Breast epithelium (tissue), 4 donors: ENCODE data around the gene HAND2. TPM values are rescaled to one million over a fixed set of nuclear protein-coding genes. Genes with fewer than 3 reads are reported as not detected.

Source experiments
- DNase-seq, 2 donors: peaks; one replicate each; pipeline ENCODE4 v3.0.0-alpha.2; 2019; ENCODE audit warnings: low spot score in 2 of 2
- H3K27ac ChIP-seq, 2 donors: fragments of 200-600 bp; sonication (generic) in 1 of 2; one replicate each; pipeline ENCODE4 v1.5.1; 2016 to 2019; ENCODE audit warnings: mild to moderate bottlenecking in 1 of 2
- H3K27me3 ChIP-seq, 2 donors: fragments of 200-600 bp; sonication (generic) in 1 of 2; one replicate each; pipeline versions ENCODE4 v1.5.1 to v1.6.0; 2017 to 2019; ENCODE audit warnings: control low read depth in 1 of 2, mild to moderate bottlenecking in 1 of 2
- H3K36me3 ChIP-seq: fragments of 200-600 bp; one replicate; pipeline ENCODE4 v1.5.1; 2019
- H3K4me1 ChIP-seq, 2 donors: fragments of 200-600 bp; sonication (generic); one replicate each; pipeline ENCODE4 v1.5.1; 2016 to 2019; ENCODE audit warnings: control low read depth in 1 of 2
- H3K4me3 ChIP-seq, 3 donors: fragments of 200-600 bp; sonication (generic); 1 replicate in 2 of 3; 2 replicates in 1 of 3; pipeline ENCODE4 v1.5.1; 2016 to 2019; ENCODE audit warnings: mild to moderate bottlenecking in 3 of 3, moderate library complexity in 2 of 3
- H3K9me3 ChIP-seq, 2 donors: fragments of 200-600 bp; sonication (generic) in 1 of 2; one replicate each; pipeline ENCODE4 v1.5.1; 2016 to 2019; ENCODE audit warnings: control low read depth in 1 of 2
- POLR2A ChIP-seq: fragments of 450-650 bp; IDR thresholded peaks from one replicate; pipeline ENCODE4 v1.6.1; 2016; ENCODE audit warnings: antibody characterized with exemption, mild to moderate bottlenecking, moderate library complexity
- POLR2AphosphoS5 ChIP-seq, 3 donors: sonication (generic); formaldehyde crosslinking; IDR thresholded peaks; one replicate each; pipeline ENCODE4 v1.6.1; 2017; ENCODE audit warnings: antibody characterized with exemption in 3 of 3
- intact Hi-C: fragments of 100-400 bp; cut with DNase I; formaldehyde crosslinking; loops from one replicate; pipeline ENCODE4 v1.15.1; 2023; ENCODE audit warnings: low total_unique reads
- total RNA-seq, 3 donors: library from RNA; depleted of rRNA; stranded (reverse); fragments of >200 nt; gene quantifications; one replicate each; pipeline ENCODE4 v1.1.0, GENCODE V29; 2016
- TF ChIP-seq, protein P1 (sequence below), 3 donors: fragments of 450-650 bp; IDR thresholded peaks; one replicate each; pipeline ENCODE4 v1.5.1; 2016 to 2017; ENCODE audit warnings: antibody characterized with exemption in 3 of 3, mild to moderate bottlenecking in 3 of 3, moderate library complexity in 3 of 3

Gene HAND2
- total RNA-seq, 3 donors from 2014 or later, result 10.5 to 29.6 (median 12.8) TPM

DNA sequence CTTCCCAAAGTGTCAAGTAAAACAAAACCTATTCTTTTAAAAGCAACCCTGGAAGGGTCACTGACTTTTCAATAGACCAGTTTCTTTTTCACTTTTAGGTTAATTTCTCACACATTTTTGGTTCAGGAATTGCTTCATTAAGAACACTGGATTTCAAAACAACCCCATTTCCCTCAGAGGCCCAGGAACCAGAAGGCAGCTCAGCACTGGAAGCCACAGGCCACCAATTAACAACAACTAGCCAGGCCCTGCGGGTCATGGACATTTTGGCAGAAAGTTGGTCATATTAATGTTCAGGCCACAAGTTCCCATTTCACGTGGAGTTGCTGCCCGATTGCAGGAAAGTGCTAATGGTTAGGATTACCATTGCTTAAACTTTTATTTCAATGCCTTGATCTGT lies 39.8 kb downstream of the HAND2 start:
- H3K4me3 ChIP-seq, result no peak overlapping the region
- H3K27me3 ChIP-seq, result no peaks in the 10 kb centered on the region
- H3K27ac ChIP-seq, result no peak overlapping the region
- H3K4me1 ChIP-seq, result peaks cover 0 to 5% of the 10 kb centered on the region in 2 donors
- no peak for DNase-seq
- no peaks in the 10 kb centered on the region for H3K9me3 ChIP-seq
- intact Hi-C loops, result no loop called here
- H3K36me3 ChIP-seq, result no peaks in the 10 kb centered on the region
- no peak for TF ChIP-seq POLR2AphosphoS5 (IDR thresholded peaks at IDR 0.05)
- TF ChIP-seq, protein P1, sequence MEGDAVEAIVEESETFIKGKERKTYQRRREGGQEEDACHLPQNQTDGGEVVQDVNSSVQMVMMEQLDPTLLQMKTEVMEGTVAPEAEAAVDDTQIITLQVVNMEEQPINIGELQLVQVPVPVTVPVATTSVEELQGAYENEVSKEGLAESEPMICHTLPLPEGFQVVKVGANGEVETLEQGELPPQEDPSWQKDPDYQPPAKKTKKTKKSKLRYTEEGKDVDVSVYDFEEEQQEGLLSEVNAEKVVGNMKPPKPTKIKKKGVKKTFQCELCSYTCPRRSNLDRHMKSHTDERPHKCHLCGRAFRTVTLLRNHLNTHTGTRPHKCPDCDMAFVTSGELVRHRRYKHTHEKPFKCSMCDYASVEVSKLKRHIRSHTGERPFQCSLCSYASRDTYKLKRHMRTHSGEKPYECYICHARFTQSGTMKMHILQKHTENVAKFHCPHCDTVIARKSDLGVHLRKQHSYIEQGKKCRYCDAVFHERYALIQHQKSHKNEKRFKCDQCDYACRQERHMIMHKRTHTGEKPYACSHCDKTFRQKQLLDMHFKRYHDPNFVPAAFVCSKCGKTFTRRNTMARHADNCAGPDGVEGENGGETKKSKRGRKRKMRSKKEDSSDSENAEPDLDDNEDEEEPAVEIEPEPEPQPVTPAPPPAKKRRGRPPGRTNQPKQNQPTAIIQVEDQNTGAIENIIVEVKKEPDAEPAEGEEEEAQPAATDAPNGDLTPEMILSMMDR (IDR thresholded peaks at IDR 0.05), result no peak

DNA sequence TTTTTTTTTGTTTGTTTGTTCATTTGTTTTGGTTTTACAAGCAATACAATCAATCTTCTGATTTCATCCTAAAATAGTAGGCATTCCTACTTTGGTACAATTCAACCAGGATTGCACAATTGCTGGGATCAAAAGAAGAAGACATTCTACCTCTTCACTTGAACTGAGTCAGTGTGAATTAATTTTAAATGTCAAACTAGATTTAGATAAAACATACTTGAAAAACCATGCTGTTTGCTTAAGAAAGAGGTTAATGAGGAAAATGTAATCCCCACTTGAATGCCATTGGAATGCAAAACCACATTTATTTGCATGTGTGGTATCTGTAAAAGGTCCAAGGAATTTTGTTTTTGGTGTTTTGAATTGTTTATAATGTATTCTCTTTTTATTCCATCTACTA lies 40.5 kb downstream of the HAND2 start:
- intact Hi-C loops, result no loop called here
- Histone ChIP-seq H3K4me1 (peaks cover 0 to 4% of the 10 kb centered on the region in 2 donors), H3K4me3 (no peak overlapping the region), H3K9me3 (no peaks in the 10 kb centered on the region), H3K27ac (no peak overlapping the region), H3K36me3 (no peaks in the 10 kb centered on the region), H3K27me3 (no peaks in the 10 kb centered on the region)
- DNase-seq, result no peak
- TF ChIP-seq POLR2A, result no peak
- no peak for TF ChIP-seq POLR2AphosphoS5 (IDR thresholded peaks at IDR 0.05)
- TF ChIP-seq, protein P1 (IDR thresholded peaks at IDR 0.05), result no peak

DNA sequence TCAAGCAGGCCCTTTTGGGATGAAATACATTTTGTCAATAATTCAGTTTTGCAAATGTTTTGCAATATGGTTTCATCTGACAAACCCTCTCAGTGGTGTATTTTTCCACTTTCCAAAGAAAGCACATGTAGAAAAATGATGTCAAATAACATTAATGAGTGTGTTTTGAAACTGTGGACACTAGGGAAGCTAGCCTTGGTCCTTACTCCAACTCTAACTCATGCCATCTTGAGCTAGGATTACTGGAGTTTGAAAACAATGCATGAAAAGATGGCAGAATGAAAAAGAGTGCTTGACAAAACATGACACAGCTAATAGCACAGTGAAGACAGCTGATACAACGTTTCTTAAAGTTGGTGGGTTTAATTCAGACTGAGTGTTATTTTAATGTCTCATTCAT lies 41.4 kb downstream of the HAND2 start:
- no peaks in the 10 kb centered on the region for H3K4me1 ChIP-seq
- peak overlapping the region in 1 of 2 donors; percentile 12 for H3K27ac ChIP-seq
- intact Hi-C loops, result no loop called here
- H3K27me3 ChIP-seq, result no peaks in the 10 kb centered on the region
- H3K36me3 ChIP-seq, result no peaks in the 10 kb centered on the region
- H3K4me3 ChIP-seq, result no peak overlapping the region
- no peak for DNase-seq
- no peaks in the 10 kb centered on the region for H3K9me3 ChIP-seq
- TF ChIP-seq, protein P1 (IDR thresholded peaks at IDR 0.05), result no peak
- TF ChIP-seq POLR2AphosphoS5 (IDR thresholded peaks at IDR 0.05) (no peak), POLR2A (no peak)

DNA sequence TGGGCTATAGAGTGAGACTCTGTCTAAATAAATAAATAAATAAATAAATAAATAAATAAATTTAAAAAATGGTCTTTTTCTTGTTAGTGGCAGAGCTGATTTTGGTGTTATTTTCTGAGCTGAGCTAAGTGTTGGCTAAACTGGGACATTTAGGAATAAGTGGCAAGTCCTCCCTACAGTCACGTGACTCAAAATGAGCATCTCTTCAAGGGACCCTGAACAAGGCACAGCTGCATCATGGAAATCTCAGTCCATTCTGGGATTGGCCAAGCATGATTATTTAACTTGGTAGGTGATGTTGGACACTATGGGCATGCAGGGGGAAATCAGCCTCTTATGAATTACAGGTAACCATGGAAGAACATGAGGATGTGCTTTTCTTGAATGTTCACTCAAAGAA lies 42.0 kb downstream of the HAND2 start:
- no peak overlapping the region for H3K4me3 ChIP-seq
- no peak for TF ChIP-seq POLR2A
- peak overlapping the region in 1 of 2 donors; percentile 12 for H3K27ac ChIP-seq
- H3K4me1 ChIP-seq, result no peaks in the 10 kb centered on the region
- H3K27me3 ChIP-seq, result no peaks in the 10 kb centered on the region
- no peaks in the 10 kb centered on the region for H3K9me3 ChIP-seq
- intact Hi-C loops, result no loop called here
- no peaks in the 10 kb centered on the region for H3K36me3 ChIP-seq
- no peak for DNase-seq

DNA sequence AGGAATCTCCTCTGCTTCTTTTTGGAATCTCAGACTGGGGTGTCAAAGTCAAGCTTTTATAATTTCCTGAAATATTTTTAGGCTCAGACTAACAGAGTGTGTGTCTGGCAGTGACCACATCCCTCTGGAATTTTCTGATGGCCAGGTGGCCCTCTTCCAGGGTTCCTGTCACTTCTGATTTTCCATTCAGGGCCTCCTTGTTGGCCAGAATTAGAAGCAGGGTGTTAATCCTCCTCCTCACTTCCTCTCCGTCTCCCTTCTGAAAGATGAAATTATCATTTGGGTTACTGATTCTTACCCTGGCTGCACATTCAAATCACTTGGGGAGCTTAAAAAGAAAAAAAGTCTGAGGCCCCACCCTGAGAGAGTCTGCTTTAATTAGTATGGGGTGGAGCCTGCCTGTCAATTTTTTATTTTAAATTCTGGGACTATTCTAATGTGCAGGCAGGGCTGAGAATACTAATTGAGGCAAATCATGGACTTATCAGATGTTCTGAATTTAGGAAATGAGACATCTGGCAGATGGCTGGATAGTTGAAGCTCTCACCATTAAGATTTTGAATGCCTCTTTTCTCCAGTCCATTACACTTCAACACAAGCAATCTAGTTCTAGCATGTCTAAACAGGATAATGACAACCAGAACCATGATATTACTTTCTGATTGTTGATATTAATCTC lies 43.2 kb downstream of the HAND2 start:
- no peaks in the 10 kb centered on the region for H3K36me3 ChIP-seq
- DNase-seq, result no peak

More for the DNA sequence above, 43.2 kb downstream of the HAND2 start:
- Histone ChIP-seq H3K4me3 (no peak overlapping the region), H3K27ac (no peak overlapping the region), H3K4me1 (no peaks in the 10 kb centered on the region), H3K9me3 (no peaks in the 10 kb centered on the region), H3K27me3 (no peaks in the 10 kb centered on the region)
- intact Hi-C loops, result no loop called here
- no peak for TF ChIP-seq POLR2A
- TF ChIP-seq POLR2AphosphoS5 (IDR thresholded peaks at IDR 0.05), result no peak
- TF ChIP-seq, protein P1 (IDR thresholded peaks at IDR 0.05), result no peak
